Prostate gland (tissue), 2 donors: ENCODE results near the gene CNTN5. TPM values are rescaled to one million over a fixed set of nuclear protein-coding genes. Genes with fewer than 3 reads are reported as not detected.

Source experiments
- DNase-seq: peaks from one replicate; pipeline ENCODE4 v3.0.0-alpha.2; 2019; ENCODE audit warnings: low spot score
- H3K27ac ChIP-seq, 2 donors: fragments of 200-600 bp; sonication (generic); 2 replicates each; pipeline ENCODE4 v1.5.1; 2017 to 2019
- H3K27me3 ChIP-seq: fragments of 200-600 bp; sonication (generic); replicated peaks from 2 replicates; pipeline ENCODE4 v1.5.1; 2019; ENCODE audit not compliant: insufficient read depth
- H3K36me3 ChIP-seq, 2 donors: fragments of 200-600 bp; sonication (generic); 1 replicate in 1 of 2; 2 replicates in 1 of 2; pipeline versions ENCODE4 v1.5.1 to v1.8.1; 2017 to 2019
- H3K4me1 ChIP-seq: fragments of 200-600 bp; sonication (generic); replicated peaks from 2 replicates; pipeline ENCODE4 v1.5.1; 2019
- H3K4me3 ChIP-seq, 2 donors: fragments of 200-600 bp; sonication (generic); 2 replicates each; pipeline ENCODE4 v1.5.1; 2017 to 2019
- H3K9me3 ChIP-seq: fragments of 200-600 bp; sonication (generic); 2 replicates; pipeline ENCODE4 v1.5.1; 2017
- CTCF ChIP-seq, 4 experiments: fragments of 200-600 bp in 2 of 4; fragments of 450-650 bp in 2 of 4; sonication (generic) in 2 of 4; IDR thresholded peaks; 1 replicate in 3 of 4; 2 replicates in 1 of 4; pipeline ENCODE4 v1.5.1; 2016 to 2019; ENCODE audit warnings: antibody characterized with exemption in 4 of 4, mild to moderate bottlenecking in 2 of 4, moderate library complexity in 2 of 4
- POLR2A ChIP-seq: fragments of 450-650 bp; IDR thresholded peaks from one replicate; pipeline ENCODE4 v1.6.1; 2016; ENCODE audit warnings: antibody characterized with exemption, mild to moderate bottlenecking
- POLR2AphosphoS5 ChIP-seq: sonication (generic); formaldehyde crosslinking; IDR thresholded peaks from one replicate; pipeline ENCODE4 v1.6.1; 2017; ENCODE audit warnings: antibody characterized with exemption
- WGBS: methylation state at CpG from one replicate; pipeline ENCODE4 v1.1.5; 2018; 5-methylcytosine and 5-hydroxymethylcytosine counted together
- intact Hi-C: fragments of 100-400 bp; cut with DNase I; formaldehyde crosslinking; loops from one replicate; pipeline ENCODE4 v1.14.2; 2022
- total RNA-seq, 2 donors: library from RNA; depleted of rRNA; stranded (reverse); fragments of >200 nt; gene quantifications; one replicate each; pipeline ENCODE4 v1.1.0, GENCODE V29; 2016

The CNTN5 gene
- total RNA-seq, 2 donors from 2014 or later, result 1.0 TPM; not detected in 1

- no peak for DNase-seq
- intact Hi-C loops, result no loop called here
- no peak for TF ChIP-seq POLR2A
- TF ChIP-seq POLR2AphosphoS5, result no peak
- TF ChIP-seq CTCF (IDR thresholded peaks at IDR 0.05), result no peak
- Histone ChIP-seq H3K9me3 (no peaks in the 10 kb centered on the region), H3K4me3 (no peak overlapping the region), H3K36me3 (no peaks in the 10 kb centered on the region), H3K27me3 (no peaks in the 10 kb centered on the region), H3K4me1 (no peaks in the 10 kb centered on the region), H3K27ac (no peak overlapping the region)
- WGBS, result 87% methylated on average over 3 of the region's 3 CpGs
Measured at GRCh38 chr11:100303897-100304296, 1283.1 kb downstream of the CNTN5 start.

- no peak for DNase-seq
- H3K4me1 ChIP-seq, result no peaks in the 10 kb centered on the region
- intact Hi-C loops, result no loop called here
- no peaks in the 10 kb centered on the region for H3K27me3 ChIP-seq
- H3K36me3 ChIP-seq, result no peaks in the 10 kb centered on the region
- H3K27ac ChIP-seq, result no peak overlapping the region
- H3K9me3 ChIP-seq, result no peaks in the 10 kb centered on the region
- TF ChIP-seq POLR2A (no peak), POLR2AphosphoS5 (no peak), CTCF (IDR thresholded peaks at IDR 0.05) (no peak)
- 87% methylated on average over 2 of the region's 2 CpGs for WGBS
- H3K4me3 ChIP-seq, result no peak overlapping the region
Measured at GRCh38 chr11:100308202-100308601, 1287.5 kb downstream of the CNTN5 start.

- Histone ChIP-seq H3K36me3 (no peaks in the 10 kb centered on the region), H3K9me3 (no peaks in the 10 kb centered on the region), H3K4me3 (no peak overlapping the region), H3K4me1 (no peaks in the 10 kb centered on the region), H3K27ac (no peak overlapping the region), H3K27me3 (no peaks in the 10 kb centered on the region)
- DNase-seq, result no peak
- 90% methylated on average over 1 of the region's 1 CpG for WGBS
- intact Hi-C loops, result no loop called here
- TF ChIP-seq POLR2A (no peak), POLR2AphosphoS5 (no peak)
Measured at GRCh38 chr11:100315946-100316345, 1295.2 kb downstream of the CNTN5 start.

DNA sequence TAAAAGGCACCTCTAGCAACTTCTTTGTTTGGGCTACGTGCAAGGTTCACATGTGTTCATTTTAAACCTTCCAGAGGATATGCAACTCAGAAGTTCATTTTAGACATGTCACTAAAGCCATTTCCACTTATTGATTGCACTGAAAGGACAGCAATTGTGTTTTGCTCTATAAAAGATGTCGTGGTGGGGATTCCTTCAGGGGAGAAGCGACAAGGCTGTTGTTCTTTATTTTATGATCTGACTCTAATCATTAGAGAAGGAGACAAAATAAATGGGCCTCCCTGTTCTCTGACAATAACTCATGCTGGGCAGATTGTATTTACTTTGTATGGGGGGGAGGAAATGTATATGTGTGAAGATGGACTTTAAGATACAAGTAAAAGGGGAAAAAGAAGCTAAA lies 1296.2 kb downstream of the CNTN5 start:
- intact Hi-C loops, result no loop called here
- Histone ChIP-seq H3K27ac (no peak overlapping the region), H3K9me3 (no peaks in the 10 kb centered on the region), H3K36me3 (no peaks in the 10 kb centered on the region), H3K4me1 (no peaks in the 10 kb centered on the region), H3K4me3 (no peak overlapping the region), H3K27me3 (no peaks in the 10 kb centered on the region)
- DNase-seq, result no peak
- TF ChIP-seq CTCF (IDR thresholded peaks at IDR 0.05) (no peak), POLR2AphosphoS5 (no peak), POLR2A (no peak)
- WGBS, result 22% methylated on average over 3 of the region's 3 CpGs

GRCh38 chr11:100319691-100320090 lies 1298.9 kb downstream of the CNTN5 start:
- no peaks in the 10 kb centered on the region for H3K36me3 ChIP-seq
- whole genome bisulfite sequencing, result 85% methylated on average over 3 of the region's 3 CpGs
- DNase-seq, result no peak
- H3K27ac ChIP-seq, result no peak overlapping the region
- intact Hi-C loops, result no loop called here
- no peaks in the 10 kb centered on the region for H3K27me3 ChIP-seq
- H3K4me1 ChIP-seq, result no peaks in the 10 kb centered on the region
- H3K9me3 ChIP-seq, result no peaks in the 10 kb centered on the region
- no peak overlapping the region for H3K4me3 ChIP-seq
- no peak for TF ChIP-seq POLR2AphosphoS5

DNA sequence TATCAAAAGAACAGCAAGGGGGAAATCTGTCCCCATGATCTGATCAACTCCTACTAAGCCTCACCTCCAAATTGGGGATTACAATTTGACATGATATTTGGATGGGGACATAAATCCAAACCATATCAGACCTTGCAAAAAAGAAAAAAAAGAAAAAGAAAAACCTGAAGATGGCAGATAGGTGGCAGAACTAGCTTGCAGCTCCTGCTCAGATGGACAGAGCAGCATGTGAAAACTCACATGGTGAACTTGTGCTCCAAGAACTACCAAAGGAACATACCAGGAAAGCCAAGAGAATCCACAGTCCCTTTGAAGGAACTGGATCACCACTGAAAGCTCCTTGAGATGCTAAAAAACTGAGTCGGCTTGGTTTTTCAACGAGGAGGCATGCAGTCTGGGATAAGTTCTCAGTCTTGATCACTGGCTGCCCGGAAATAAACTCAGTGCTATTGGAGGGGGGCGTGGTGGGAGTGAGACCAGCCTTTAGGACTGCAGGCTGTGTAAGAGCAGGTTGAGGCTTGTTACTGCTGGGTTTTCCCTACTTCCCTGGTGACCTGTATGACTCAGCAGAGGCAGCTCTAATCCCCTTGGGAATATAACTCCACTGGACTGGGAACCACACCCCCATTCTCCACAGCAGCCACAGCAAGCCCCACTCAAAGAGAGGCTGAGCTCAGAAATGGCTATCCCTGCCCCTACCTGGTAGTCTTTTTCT lies 1308.0 kb downstream of the CNTN5 start:
- Histone ChIP-seq H3K4me1 (no peaks in the 10 kb centered on the region), H3K27me3 (no peaks in the 10 kb centered on the region), H3K36me3 (no peaks in the 10 kb centered on the region), H3K4me3 (no peak overlapping the region), H3K9me3 (no peaks in the 10 kb centered on the region), H3K27ac (no peak overlapping the region)
- 62% methylated on average over 4 of the region's 4 CpGs for WGBS
- DNase-seq, result no peak
- intact Hi-C loops, result no loop called here
- no peak for TF ChIP-seq CTCF (IDR thresholded peaks at IDR 0.05)
- TF ChIP-seq POLR2A, result no peak
- no peak for TF ChIP-seq POLR2AphosphoS5
